AG09319 (cell line): ENCODE measurements around the gene APBB2.

Source experiments
- DNase-seq: peaks from one replicate; pipeline ENCODE4 v3.0.0-alpha.2; 2010; ENCODE audit warnings: low read depth; ENCODE audit errors: extremely low read depth
- TF ChIP-seq, protein P1 (sequence below): IDR thresholded peaks from 2 replicates; pipeline ENCODE4 v1.5.1; 2011; ENCODE audit warnings: low read depth, mild to moderate bottlenecking, inconsistent platforms, low read length, moderate library complexity

Gene APBB2

DNA sequence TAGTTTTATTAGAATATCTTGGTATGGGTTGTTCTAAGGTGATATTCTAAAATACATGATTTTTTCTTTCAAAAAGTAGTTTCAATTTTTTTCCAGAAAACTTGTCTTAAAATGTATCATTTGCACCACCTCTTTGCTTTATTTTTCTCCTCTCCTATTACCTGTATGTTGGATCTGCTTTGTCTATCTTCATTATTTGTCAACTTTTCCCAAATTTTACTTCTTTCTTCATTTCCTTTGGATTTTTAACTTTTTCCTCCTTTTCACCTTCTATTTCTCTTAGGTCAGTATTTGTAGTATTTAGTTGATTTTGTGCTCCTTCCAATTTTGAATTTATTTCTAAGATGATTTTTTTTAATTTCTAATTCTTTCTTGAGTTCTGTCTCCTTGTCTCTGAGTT, 169.6 kb downstream of the APBB2 start:
- TF ChIP-seq, protein P1, sequence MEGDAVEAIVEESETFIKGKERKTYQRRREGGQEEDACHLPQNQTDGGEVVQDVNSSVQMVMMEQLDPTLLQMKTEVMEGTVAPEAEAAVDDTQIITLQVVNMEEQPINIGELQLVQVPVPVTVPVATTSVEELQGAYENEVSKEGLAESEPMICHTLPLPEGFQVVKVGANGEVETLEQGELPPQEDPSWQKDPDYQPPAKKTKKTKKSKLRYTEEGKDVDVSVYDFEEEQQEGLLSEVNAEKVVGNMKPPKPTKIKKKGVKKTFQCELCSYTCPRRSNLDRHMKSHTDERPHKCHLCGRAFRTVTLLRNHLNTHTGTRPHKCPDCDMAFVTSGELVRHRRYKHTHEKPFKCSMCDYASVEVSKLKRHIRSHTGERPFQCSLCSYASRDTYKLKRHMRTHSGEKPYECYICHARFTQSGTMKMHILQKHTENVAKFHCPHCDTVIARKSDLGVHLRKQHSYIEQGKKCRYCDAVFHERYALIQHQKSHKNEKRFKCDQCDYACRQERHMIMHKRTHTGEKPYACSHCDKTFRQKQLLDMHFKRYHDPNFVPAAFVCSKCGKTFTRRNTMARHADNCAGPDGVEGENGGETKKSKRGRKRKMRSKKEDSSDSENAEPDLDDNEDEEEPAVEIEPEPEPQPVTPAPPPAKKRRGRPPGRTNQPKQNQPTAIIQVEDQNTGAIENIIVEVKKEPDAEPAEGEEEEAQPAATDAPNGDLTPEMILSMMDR: no peak
- DNase-seq: no peak

- DNase-seq: no peak
Observed at GRCh38 chr4:41044165-41044564, 170.2 kb downstream of the APBB2 start.

GRCh38 chr4:41043465-41043864, 170.9 kb downstream of the APBB2 start:
- DNase-seq: no peak
- TF ChIP-seq, protein P1: no peak

More at GRCh38 chr4:41044165-41044564, 170.2 kb downstream of the APBB2 start:
- TF ChIP-seq, protein P1: no peak

GRCh38 chr4:41041551-41041950, 172.8 kb downstream of the APBB2 start:
- DNase-seq: no peak
- TF ChIP-seq, protein P1: no peak

DNA sequence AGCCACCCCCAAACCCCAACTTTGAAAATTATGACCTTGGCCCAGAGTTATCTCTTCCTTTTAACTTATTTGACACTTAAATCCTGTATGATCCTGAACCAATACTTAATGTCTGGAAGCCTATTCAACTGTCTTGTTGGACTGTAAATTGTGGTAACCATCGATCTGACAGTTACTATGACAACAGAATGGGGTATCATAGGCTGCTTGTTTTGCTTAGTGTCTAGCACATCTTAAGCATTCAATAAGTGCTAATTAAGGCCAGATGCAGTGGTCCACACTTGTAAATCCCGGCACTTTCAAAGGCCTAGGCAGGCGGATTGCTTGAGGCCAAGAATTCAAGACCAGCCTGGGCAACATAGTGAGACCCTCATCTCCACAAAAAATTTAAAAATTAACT, 175.0 kb downstream of the APBB2 start:
- DNase-seq: no peak

GRCh38 chr4:41038304-41038703, 176.0 kb downstream of the APBB2 start:
- TF ChIP-seq, protein P1: no peak
- DNase-seq: no peak

More for the DNA sequence above, 175.0 kb downstream of the APBB2 start:
- TF ChIP-seq, protein P1: no peak

DNA sequence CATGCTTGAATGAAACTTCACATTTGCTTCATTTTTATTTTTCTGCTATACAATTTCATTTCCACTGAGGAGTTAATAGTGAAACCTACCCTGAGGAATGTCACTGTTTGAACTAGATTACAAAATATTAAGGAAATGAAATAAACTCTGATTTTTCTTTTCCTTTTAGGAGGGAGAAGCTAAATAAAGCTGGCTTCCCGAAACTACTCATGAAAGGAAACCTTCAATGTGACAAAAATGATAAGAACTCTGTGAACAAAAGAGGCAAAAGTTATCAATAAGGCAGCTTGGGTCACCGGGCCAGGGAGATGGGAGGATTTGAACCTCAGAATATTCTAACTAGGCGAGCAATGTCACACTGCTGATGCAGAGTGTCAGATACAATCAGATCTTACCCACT, 185.2 kb downstream of the APBB2 start:
- TF ChIP-seq, protein P1: no peak
- no peak for DNase-seq
